HG03175 (cell line): ENCODE results near the gene DEDD2.

Source experiments
- ATAC-seq: cut with Tn5 transposase; IDR thresholded peaks from one replicate; pipeline ENCODE4 v1.9.1; 2021; ENCODE audit warnings: mild to moderate bottlenecking, moderate library complexity; ENCODE audit not compliant: unreplicated experiment

Gene DEDD2

DNA sequence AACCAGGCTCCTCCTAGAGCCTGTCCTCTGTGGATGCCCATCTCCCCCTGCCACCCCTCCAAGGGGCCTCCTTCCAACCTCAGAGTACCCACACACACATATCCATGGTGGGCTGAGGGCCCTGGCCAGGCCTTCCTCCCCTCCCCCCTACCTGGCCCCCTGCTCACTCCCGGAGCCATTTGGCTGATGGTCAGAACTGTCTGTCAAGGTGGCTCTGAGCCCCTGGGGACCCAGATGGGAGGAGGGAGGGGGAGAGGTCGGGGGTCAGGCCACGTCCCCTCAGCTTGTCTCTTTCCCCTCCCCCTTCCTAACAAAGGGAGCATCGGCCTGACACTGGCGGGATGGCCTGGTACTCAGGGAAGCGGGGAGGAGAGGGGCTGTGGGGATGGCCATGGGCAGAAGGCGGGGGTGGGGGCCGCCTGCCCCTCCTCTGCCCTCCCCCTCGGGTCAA, 66.5 kb downstream of the DEDD2 start:
- ATAC-seq, result no peak

DNA sequence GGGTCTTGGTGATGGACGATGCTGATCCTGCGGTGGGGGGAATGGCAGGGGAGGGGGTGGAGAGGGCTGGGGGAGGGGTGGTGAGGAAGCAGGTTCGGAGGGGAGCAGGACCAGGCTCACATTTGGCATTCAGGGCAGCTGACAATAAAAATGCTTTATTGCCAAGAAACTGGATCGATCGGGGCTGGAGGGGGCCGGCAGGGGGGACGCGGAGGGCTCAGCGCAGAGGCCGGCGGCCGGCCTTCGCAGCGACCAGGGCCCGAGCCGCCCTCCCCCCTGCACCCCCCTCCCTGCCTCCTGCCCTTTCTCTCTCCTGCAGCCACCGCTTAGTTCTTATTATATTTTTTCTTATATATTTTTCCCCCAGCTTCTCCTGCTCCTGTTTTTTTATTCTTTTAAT, 67.1 kb downstream of the DEDD2 start:
- ATAC-seq, result no peak

GRCh38 chr19:42149447-42150202, 67.9 kb downstream of the DEDD2 start:
- no peak for ATAC-seq
